ENCODE results near the gene GHRL.

Gene GHRL

GRCh38 chr3:10244009-10244408 lies 48.7 kb downstream of the GHRL start:
- DNase-seq (ENCODE audit: low read depth in 2 of 2), result no peak

GRCh38 chr3:10242182-10243065 lies 50.3 kb downstream of the GHRL start:
- peak; percentile 70 to 78 for DNase-seq (ENCODE audit: low read depth in 2 of 2)

- no peak for DNase-seq (ENCODE audit: low read depth in 2 of 2)
These were observed 51.9 kb downstream of the GHRL start for GRCh38 chr3:10240799-10241198.

- DNase-seq (ENCODE audit: low read depth in 2 of 2), result no peak
These were observed 54.2 kb downstream of the GHRL start for GRCh38 chr3:10238345-10239183.
